PFSK-1 (cell line): ENCODE data around the gene MPDU1.

Experiments used
- FOXP2 ChIP-seq: optimal IDR thresholded peaks from 2 replicates; pipeline ENCODE3; 2011; ENCODE audit warnings: borderline replicate concordance, control low read depth, inconsistent platforms; ENCODE audit not compliant: insufficient read depth; ENCODE audit errors: extremely low read length, extremely low read depth
- POLR2AphosphoS5 ChIP-seq: IDR thresholded peaks from 2 replicates; pipeline ENCODE4 v1.6.1; 2012; ENCODE audit warnings: low read depth, mild to moderate bottlenecking, control low read depth, low read length, moderate library complexity
- SIN3A ChIP-seq: IDR thresholded peaks from 2 replicates; pipeline ENCODE4 v1.6.1; 2012; ENCODE audit warnings: mild to moderate bottlenecking, low read length, moderate library complexity, borderline replicate concordance; ENCODE audit not compliant: insufficient read depth
- TAF1 ChIP-seq: IDR thresholded peaks from 2 replicates; pipeline ENCODE4 v1.6.1; 2012; ENCODE audit warnings: low read length, control low read depth, borderline replicate concordance; ENCODE audit not compliant: insufficient read depth
- TF ChIP-seq, protein P1 (sequence below), 2 experiments: IDR thresholded peaks; 2 replicates each; pipeline versions ENCODE4 v1.6.1 to v1.8.0; 2011 to 2012; ENCODE audit warnings: low read depth in 2 of 2, low read length in 2 of 2, control low read depth in 1 of 2, inconsistent platforms in 1 of 2, mild to moderate bottlenecking in 1 of 2, moderate library complexity in 1 of 2; ENCODE audit not compliant: insufficient read depth in 1 of 2

MPDU1 gene

DNA sequence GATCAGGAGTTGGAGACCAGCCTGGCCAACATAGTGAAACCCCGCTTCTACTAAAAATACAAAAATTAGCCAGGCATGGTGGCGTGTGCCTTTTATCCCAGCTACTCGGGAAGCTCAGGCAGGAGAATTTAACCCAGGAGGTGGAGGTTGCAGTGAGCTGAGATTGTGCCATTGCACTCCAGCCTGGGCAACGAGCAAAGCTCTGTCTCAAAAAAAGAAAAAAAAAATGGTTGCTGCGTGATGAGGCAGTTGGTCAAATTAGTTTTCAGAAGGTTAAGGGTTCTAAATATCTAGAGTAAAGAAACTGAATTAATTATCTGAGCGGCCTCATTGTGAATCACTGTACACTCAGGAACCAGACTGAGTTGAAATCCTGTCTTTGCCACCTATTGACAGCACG, 7.7 kb upstream of the MPDU1 start:
- TF ChIP-seq, protein P1, sequence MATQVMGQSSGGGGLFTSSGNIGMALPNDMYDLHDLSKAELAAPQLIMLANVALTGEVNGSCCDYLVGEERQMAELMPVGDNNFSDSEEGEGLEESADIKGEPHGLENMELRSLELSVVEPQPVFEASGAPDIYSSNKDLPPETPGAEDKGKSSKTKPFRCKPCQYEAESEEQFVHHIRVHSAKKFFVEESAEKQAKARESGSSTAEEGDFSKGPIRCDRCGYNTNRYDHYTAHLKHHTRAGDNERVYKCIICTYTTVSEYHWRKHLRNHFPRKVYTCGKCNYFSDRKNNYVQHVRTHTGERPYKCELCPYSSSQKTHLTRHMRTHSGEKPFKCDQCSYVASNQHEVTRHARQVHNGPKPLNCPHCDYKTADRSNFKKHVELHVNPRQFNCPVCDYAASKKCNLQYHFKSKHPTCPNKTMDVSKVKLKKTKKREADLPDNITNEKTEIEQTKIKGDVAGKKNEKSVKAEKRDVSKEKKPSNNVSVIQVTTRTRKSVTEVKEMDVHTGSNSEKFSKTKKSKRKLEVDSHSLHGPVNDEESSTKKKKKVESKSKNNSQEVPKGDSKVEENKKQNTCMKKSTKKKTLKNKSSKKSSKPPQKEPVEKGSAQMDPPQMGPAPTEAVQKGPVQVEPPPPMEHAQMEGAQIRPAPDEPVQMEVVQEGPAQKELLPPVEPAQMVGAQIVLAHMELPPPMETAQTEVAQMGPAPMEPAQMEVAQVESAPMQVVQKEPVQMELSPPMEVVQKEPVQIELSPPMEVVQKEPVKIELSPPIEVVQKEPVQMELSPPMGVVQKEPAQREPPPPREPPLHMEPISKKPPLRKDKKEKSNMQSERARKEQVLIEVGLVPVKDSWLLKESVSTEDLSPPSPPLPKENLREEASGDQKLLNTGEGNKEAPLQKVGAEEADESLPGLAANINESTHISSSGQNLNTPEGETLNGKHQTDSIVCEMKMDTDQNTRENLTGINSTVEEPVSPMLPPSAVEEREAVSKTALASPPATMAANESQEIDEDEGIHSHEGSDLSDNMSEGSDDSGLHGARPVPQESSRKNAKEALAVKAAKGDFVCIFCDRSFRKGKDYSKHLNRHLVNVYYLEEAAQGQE (IDR thresholded peaks at IDR 0.05; ENCODE audit: insufficient read depth in 1 of 2, low read depth in 2 of 2, low read length in 2 of 2) = no peak
- TF ChIP-seq POLR2AphosphoS5 (no peak), SIN3A (no peak)

DNA sequence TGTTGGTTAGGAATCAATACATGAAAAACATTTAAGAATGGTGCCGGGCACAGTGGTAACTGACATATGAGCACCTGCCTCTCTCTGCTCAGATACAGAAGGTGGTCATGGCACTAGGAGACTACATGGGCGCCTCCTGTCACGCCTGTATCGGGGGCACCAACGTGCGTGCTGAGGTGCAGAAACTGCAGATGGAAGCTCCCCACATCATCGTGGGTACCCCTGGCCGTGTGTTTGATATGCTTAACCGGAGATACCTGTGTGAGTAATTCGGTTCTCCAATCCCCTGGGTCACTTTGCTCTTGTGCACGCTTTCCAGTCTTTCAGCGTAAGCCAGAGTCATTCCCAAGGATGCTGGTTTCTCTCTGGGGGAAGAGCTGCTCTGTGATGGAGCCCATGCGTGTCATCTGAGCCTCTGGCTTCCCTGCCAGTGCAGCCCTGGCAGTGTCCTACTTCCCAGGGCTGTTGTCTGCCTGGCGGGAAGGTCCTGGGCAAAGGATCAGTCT, 7.2 kb upstream of the MPDU1 start:
- TF ChIP-seq POLR2AphosphoS5 = peak; percentile 67
- TF ChIP-seq, protein P1 (IDR thresholded peaks at IDR 0.05; ENCODE audit: insufficient read depth in 1 of 2, low read depth in 2 of 2, low read length in 2 of 2) = no peak

DNA sequence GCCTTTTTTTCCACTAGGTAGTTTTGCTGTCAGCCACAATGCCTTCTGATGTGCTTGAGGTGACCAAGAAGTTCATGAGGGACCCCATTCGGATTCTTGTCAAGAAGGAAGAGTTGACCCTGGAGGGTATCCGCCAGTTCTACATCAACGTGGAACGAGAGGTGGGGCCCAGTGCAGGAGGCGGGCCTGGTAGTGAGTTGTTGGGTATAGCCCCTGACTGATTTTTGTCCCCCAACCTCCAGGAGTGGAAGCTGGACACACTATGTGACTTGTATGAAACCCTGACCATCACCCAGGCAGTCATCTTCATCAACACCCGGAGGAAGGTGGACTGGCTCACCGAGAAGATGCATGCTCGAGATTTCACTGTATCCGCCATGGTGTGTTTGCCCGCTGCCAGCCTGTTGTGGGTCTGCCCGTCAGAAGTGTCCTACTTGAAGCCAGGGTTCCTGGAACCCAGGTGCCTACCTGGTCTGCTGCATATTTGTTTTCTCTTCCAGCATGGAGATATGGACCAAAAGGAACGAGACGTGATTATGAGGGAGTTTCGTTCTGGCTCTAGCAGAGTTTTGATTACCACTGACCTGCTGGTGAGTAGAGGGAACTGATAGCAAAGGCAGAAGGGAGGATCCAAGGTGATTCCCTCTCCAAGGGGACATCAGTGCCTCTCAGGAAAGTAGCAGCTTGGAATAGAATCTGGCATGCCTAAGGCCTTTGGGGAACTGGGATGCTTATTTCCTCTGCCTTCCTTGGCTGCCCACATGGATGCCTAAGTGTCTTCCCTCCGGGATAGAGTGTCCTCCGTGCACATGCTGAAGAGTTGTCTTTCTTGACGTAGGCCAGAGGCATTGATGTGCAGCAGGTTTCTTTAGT, 6.1 kb upstream of the MPDU1 start:
- peak; percentile 11; the same call in 1 of the 2 replicates for TF ChIP-seq POLR2AphosphoS5
- TF ChIP-seq, protein P1 (IDR thresholded peaks at IDR 0.05; ENCODE audit: insufficient read depth in 1 of 2, low read depth in 2 of 2, low read length in 2 of 2) = no peak

DNA sequence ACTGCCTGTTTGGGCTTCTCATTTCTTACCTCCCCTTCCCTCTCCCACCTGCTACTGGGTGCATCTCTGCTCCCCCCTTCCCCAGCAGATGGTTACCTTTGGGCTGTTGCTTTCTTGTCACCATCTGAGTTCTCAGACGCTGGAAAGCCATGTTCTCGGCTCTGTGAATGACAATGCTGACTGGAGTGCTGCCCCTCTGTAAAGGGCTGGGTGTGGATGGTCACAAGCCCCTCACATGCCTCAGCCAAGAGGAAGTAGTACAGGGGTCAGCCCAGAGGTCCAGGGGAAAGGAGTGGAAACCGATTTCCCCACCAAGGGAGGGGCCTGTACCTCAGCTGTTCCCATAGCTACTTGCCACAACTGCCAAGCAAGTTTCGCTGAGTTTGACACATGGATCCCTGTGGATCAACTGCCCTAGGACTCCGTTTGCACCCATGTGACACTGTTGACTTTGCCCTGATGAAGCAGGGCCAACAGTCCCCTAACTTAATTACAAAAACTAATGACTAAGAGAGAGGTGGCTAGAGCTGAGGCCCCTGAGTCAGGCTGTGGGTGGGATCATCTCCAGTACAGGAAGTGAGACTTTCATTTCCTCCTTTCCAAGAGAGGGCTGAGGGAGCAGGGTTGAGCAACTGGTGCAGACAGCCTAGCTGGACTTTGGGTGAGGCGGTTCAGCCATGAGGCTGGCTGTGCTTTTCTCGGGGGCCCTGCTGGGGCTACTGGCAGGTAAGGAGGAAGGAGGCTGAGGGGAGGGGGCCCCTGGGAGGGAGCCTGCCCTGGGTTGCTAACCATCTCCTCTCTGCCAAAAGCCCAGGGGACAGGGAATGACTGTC, 4.4 kb upstream of the MPDU1 start, which contains the start of gene CD68:
Gene CD68 (plus strand): TSS at position 638 of the 833 bp plus-strand sequence. CDS start 40 bp downstream, at position 678.
- TF ChIP-seq, protein P1 (IDR thresholded peaks at IDR 0.05; ENCODE audit: insufficient read depth in 1 of 2, low read depth in 2 of 2, low read length in 2 of 2) = peak in 1 of 2 experiments; percentile 40; a peak in 2 of 4 replicates
- TF ChIP-seq FOXP2 = peak; percentile 92
- TF ChIP-seq TAF1 = peak; percentile 30; the same call in 1 of the 2 replicates
- peak; percentile 100 for TF ChIP-seq POLR2AphosphoS5
- TF ChIP-seq SIN3A = peak; percentile 100
